GM21381 (cell line): ENCODE data around the gene CKMT2.

Experiments
- ATAC-seq: cut with Tn5 transposase; IDR thresholded peaks from one replicate; pipeline ENCODE4 v1.9.1; 2021; ENCODE audit warnings: mild to moderate bottlenecking, moderate library complexity; ENCODE audit not compliant: unreplicated experiment

The CKMT2 gene

DNA sequence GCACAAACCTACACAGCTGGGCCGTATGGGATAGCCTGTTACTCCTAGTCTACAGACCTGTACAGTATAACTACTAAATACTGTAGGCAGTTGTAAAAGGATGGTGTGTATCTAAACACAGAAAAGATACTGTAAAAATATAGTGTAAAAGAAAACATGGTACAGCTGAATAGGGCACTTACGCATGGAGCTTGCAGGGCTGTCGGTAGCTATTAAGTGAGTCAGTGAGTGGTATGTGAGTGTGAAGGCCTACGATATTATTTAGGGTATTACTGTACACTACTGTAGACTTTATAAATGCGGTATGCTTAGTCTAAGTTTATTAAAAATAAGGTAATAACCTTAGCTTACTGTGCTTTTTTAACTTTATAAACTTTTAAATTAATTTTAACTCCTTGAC, 69.5 kb downstream of the CKMT2 start:
- no peak for ATAC-seq

DNA sequence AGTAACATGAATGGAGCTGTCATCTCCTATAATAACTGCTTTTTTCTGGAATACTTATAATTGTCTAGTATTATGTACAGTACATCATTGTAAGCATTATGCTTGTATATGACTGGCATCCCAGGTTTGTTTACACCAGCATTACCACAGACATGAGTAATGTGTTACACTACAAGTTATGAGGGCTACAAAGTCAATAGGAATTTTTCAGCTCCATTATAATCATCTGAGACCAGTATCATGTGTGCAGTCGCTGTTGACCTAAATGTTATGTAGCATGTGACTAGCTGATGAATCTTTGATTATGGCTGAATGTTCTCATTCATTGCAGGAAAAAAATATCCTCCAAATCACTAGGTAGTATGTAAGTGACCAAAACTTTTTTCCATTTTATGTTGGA, 70.4 kb downstream of the CKMT2 start:
- ATAC-seq, result no peak

DNA sequence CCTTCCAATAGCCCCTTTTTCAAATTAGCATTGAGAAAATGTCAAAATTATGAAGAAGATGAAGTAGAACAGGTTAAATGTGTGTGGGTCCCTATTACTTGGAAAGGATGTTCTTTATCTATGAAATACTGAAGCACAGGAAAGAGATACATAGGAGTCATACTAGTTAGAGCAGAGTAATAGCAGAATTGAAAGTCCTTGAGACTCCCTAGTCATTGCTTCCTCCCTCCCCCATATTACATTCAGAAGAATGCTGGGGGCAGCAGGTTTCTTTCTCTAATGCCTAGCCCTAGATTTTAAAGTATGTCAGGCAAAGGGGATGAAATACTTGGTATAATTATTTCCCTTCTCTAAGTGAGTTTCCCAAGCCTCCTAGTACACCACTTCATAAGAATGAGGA, 72.7 kb downstream of the CKMT2 start:
- ATAC-seq, result no peak

DNA sequence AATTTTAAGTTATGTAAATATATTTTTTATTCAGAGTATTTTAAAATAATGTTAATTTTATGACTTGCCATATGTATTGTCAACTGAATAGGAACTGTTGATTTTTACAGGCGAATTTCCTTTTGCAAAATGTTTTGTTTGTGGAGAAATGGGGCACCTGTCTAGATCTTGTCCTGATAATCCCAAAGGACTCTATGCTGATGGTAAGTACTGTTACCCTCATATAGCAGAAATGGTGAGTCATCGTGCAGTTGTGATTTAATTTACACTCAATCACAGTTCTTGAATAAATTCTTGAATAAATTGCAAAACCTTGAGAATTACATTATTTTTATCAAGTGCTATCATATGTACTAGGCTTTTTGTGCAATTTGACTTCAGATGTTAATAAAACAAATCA, 75.7 kb downstream of the CKMT2 start:
- ATAC-seq, result no peak

DNA sequence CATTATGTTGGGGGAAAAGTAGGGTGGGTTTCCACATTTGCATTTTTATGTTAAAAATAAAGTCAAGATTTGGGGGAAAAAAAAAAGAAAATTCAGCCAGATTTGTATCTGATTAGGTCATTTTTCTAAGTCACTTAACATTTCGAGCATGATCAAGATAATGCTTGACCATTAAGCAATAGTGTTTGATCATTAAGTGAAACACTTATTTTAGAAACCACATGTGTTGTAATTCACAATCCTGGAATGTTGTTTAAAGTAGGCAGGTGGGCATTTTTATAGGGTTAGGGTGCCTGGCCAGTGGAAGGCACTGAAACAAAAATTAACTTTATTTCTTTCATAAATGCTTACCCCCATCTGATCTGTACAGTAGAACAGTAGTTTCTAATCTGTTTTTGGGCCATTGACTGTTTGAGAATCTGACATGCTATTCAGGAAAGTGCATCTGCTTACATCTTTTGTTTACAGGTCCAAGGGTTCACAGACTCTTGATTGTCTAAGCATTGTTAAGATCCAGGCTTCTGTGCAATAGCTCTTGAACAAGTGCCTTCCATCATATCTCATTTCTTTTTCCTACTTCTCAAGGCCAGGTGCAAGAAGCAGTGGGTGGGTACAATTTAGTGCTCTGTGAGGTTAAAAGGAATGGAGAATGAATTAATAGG, 77.4 kb downstream of the CKMT2 start:
- ATAC-seq, result no peak

DNA sequence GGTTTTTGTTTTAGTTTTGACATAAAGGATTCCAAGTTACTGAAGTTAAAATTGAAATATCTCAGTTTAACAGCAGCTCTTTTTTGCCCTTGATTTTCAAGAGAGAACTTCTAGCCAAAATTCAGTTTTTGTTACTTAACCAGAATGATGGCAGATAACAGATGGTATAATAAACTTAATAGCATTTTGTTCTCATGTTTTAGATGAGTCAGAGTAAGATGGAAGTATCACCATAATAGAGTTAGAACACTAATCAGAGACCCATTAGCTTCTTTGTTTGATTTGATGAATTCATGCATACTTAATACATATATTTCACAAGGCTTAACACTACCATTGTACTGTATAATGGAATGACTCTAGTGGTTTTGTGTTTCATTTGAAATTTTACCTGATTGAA, 80.2 kb downstream of the CKMT2 start:
- ATAC-seq, result no peak

DNA sequence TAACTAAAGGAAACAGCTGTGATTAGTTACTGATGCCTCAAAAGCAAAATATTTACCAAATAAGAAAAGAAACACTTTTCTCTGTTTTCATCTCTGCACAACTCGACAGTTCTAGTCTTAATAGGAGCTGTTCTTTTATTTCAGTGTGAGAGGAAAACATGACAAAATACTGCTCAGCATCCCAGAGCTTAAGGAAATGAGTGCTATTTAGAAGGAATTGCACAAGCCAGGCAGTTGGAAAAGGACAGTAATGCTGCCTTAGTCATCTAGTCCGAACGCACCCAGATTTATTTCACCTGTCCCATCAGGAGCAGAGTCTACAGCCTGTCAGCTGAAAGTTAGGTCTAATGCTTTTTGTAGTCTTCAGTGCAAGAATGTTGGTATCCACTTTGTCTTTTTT, 80.6 kb downstream of the CKMT2 start:
- ATAC-seq, result no peak

DNA sequence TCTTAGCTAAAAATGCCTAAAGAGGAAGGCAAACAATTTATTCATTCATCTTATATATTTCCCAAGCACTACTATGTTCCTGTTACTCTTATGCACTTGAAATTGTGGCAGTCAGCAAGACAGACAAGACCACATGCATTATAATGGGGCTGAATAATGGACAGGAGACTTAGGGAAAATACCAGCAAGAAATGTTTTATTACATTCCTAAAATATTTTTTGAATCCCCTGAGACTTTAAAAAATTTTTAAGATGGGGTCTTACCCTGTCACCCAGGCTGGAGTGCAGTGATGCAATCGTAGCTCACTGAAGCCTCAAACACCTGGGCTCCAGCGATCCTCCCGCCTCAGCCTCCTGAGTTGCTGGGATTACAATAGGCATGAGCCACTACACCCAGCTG, 81.5 kb downstream of the CKMT2 start:
- ATAC-seq, result no peak

DNA sequence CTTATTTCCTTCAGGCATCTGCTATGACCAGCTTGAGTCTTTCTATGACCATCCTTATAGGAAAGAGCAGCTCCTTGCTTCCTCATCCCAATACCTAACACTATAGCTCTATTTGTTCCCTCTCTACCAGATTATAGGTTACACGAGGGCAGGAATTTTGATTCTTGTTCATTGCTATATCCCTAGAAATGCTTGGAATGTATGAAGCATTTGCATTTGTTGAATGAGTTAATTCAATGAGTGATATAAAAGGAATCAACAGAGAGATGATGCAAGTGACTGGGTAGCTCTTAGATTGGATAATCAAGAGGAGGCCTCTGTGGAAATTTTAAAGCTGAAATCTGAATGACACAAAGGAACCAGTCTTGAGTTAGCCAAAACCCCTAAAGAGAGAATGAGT, 82.2 kb downstream of the CKMT2 start:
- ATAC-seq, result no peak

DNA sequence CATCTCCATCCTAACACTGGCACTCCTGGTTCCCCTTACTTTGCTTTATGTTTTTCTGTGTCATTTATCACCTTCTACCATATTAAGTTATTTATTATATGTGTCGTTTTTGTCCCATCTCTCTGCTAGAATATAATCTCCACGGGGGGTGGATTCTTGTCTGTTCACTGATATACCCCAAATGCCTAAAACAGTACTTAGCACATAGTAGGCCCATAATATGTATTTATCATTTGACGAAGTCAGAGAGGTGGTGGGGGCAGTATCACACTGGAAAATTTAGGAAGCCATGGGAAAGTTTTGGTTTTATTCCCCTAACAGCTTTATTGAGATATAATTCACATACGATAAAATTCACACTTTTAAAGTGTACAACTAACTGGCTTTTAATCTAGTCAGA, 82.7 kb downstream of the CKMT2 start:
- ATAC-seq, result no peak
